Mesenchymal stem cell (in vitro differentiated cells and primary cell): Measurements from ENCODE around the gene EFNA5.

Experiments
- DNase-seq: peaks from one replicate; pipeline ENCODE4 v3.0.0-alpha.2; 2013
- H2AFZ ChIP-seq: one replicate; pipeline ENCODE4 v1.6.1; 2013; ENCODE audit warnings: low read depth, mild to moderate bottlenecking, control low read depth, inconsistent platforms, low read length, moderate library complexity
- H2AK5ac ChIP-seq: 2 replicates; pipeline ENCODE4 v1.6.1; 2013; ENCODE audit warnings: low read length, moderate library complexity, mild to moderate bottlenecking, inconsistent platforms; ENCODE audit not compliant: severe bottlenecking
- H2BK120ac ChIP-seq: one replicate; pipeline ENCODE4 v1.6.1; 2013; ENCODE audit warnings: low read depth, mild to moderate bottlenecking, inconsistent platforms, low read length, moderate library complexity
- H2BK12ac ChIP-seq, 2 experiments: one replicate each; pipeline ENCODE4 v1.6.1; 2013; ENCODE audit warnings: inconsistent platforms in 2 of 2, low read length in 2 of 2, mild to moderate bottlenecking in 2 of 2, moderate library complexity in 2 of 2, control low read depth in 1 of 2
- H2BK15ac ChIP-seq: one replicate; pipeline ENCODE4 v1.6.1; 2013; ENCODE audit warnings: mild to moderate bottlenecking, low read depth, inconsistent platforms; ENCODE audit not compliant: poor library complexity, severe bottlenecking
- H2BK5ac ChIP-seq: 2 replicates; pipeline ENCODE4 v1.6.1; 2013; ENCODE audit warnings: low read depth, mild to moderate bottlenecking, low read length, control low read depth, inconsistent platforms; ENCODE audit not compliant: poor library complexity, severe bottlenecking
- H3K14ac ChIP-seq, 2 experiments: one replicate each; pipeline ENCODE4 v1.6.1; 2013; ENCODE audit warnings: inconsistent platforms in 2 of 2, low read length in 2 of 2, control low read depth in 1 of 2, mild to moderate bottlenecking in 1 of 2, moderate library complexity in 1 of 2
- H3K18ac ChIP-seq, 2 experiments: one replicate each; pipeline ENCODE4 v1.6.1; 2013; ENCODE audit warnings: inconsistent platforms in 2 of 2, low read length in 2 of 2, control low read depth in 1 of 2, low read depth in 1 of 2, mild to moderate bottlenecking in 1 of 2
- H3K23ac ChIP-seq, 2 experiments: one replicate each; pipeline ENCODE4 v1.6.1; 2013; ENCODE audit warnings: inconsistent platforms in 2 of 2, low read length in 2 of 2, mild to moderate bottlenecking in 2 of 2, moderate library complexity in 2 of 2, control low read depth in 1 of 2
- H3K27ac ChIP-seq: 2 replicates; pipeline ENCODE4 v1.5.1; 2013; ENCODE audit warnings: mild to moderate bottlenecking, moderate library complexity, low read length, control low read depth, inconsistent platforms; ENCODE audit not compliant: poor library complexity, severe bottlenecking
- H3K27me3 ChIP-seq, 2 experiments: 2 replicates each; pipeline versions ENCODE4 v1.6.1 to v1.7.0; 2013; ENCODE audit warnings: low read length in 2 of 2, mild to moderate bottlenecking in 2 of 2, moderate library complexity in 2 of 2, control low read depth in 1 of 2, inconsistent platforms in 1 of 2; ENCODE audit not compliant: control insufficient read depth in 1 of 2, insufficient read depth in 1 of 2
- H3K36me3 ChIP-seq, 2 experiments: 2 replicates each; pipeline versions ENCODE4 v1.6.1 to v1.7.0; 2013; ENCODE audit warnings: low read length in 2 of 2, control low read depth in 1 of 2, inconsistent platforms in 1 of 2, low read depth in 1 of 2, mild to moderate bottlenecking in 1 of 2; ENCODE audit not compliant: insufficient read depth in 2 of 2, control insufficient read depth in 1 of 2
- H3K4ac ChIP-seq, 2 experiments: one replicate each; pipeline ENCODE4 v1.6.1; 2013; ENCODE audit warnings: inconsistent platforms in 2 of 2, low read length in 2 of 2, mild to moderate bottlenecking in 2 of 2, moderate library complexity in 2 of 2, control low read depth in 1 of 2, low read depth in 1 of 2
- H3K4me1 ChIP-seq: 2 replicates; pipeline ENCODE4 v1.6.1; 2013; ENCODE audit warnings: low read depth, low read length, control low read depth; ENCODE audit not compliant: control insufficient read depth, insufficient read depth
- H3K4me2 ChIP-seq: 2 replicates; pipeline ENCODE4 v1.6.1; 2013; ENCODE audit warnings: low read length, mild to moderate bottlenecking, inconsistent platforms; ENCODE audit not compliant: poor library complexity, severe bottlenecking
- H3K4me3 ChIP-seq, 2 experiments: 2 replicates each; pipeline versions ENCODE4 v1.5.1 to v1.7.0; 2013; ENCODE audit warnings: low read length in 2 of 2, mild to moderate bottlenecking in 2 of 2, control low read depth in 1 of 2, low read depth in 1 of 2; ENCODE audit not compliant: insufficient read depth in 1 of 2
- H3K79me1 ChIP-seq: replicated peaks from 2 replicates; pipeline ENCODE4 v1.6.1; 2013; ENCODE audit warnings: mild to moderate bottlenecking, control low read depth, low read length, inconsistent platforms; ENCODE audit not compliant: poor library complexity, severe bottlenecking
- H3K9ac ChIP-seq: 2 replicates; pipeline ENCODE4 v1.7.0; 2013; ENCODE audit warnings: mild to moderate bottlenecking, low read length, moderate library complexity
- H3K9me3 ChIP-seq: 2 replicates; pipeline ENCODE4 v1.7.0; 2013; ENCODE audit warnings: mild to moderate bottlenecking, low read length; ENCODE audit not compliant: control insufficient read depth
- H4K8ac ChIP-seq: one replicate; pipeline ENCODE4 v1.6.1; 2013; ENCODE audit warnings: inconsistent platforms, mild to moderate bottlenecking, low read length, moderate library complexity
- H4K91ac ChIP-seq: one replicate; pipeline ENCODE4 v1.6.1; 2013; ENCODE audit warnings: mild to moderate bottlenecking, low read length, inconsistent platforms
- WGBS: methylation state at CpG from one replicate; pipeline ENCODE4 v1.1.7; 2013; ENCODE audit warnings: mixed read lengths; 5-methylcytosine and 5-hydroxymethylcytosine counted together

The EFNA5 gene

GRCh38 chr5:107508097-107508496, 162.6 kb downstream of the EFNA5 start:
- H3K4ac ChIP-seq = no peak overlapping the region
- peaks cover 5% of the 10 kb centered on the region for H3K79me1 ChIP-seq
- no peaks in the 10 kb centered on the region for H3K36me3 ChIP-seq
- no peak overlapping the region for H3K4me3 ChIP-seq
- no peak overlapping the region for H3K9ac ChIP-seq
- 93% methylated on average over 3 of the region's 4 CpGs for WGBS
- peaks cover 11% of the 10 kb centered on the region for H3K4me1 ChIP-seq
- H3K27ac ChIP-seq = no peak overlapping the region
- no peak overlapping the region for H2AFZ ChIP-seq
- no peak overlapping the region for H3K23ac ChIP-seq
- DNase-seq = no peak
- H2BK120ac ChIP-seq = no peak overlapping the region
- H3K4me2 ChIP-seq = no peak overlapping the region
- H4K8ac ChIP-seq = no peak overlapping the region
- no peaks in the 10 kb centered on the region for H3K9me3 ChIP-seq
- H2BK15ac ChIP-seq = no peak overlapping the region
- no peaks in the 10 kb centered on the region for H3K27me3 ChIP-seq
- no peak overlapping the region for H2BK12ac ChIP-seq
- no peak overlapping the region for H2BK5ac ChIP-seq
- no peak overlapping the region for H3K18ac ChIP-seq
- no peak overlapping the region for H4K91ac ChIP-seq
- no peak overlapping the region for H2AK5ac ChIP-seq
- no peak overlapping the region for H3K14ac ChIP-seq

- WGBS = 67% methylated on average over 2 of the region's 3 CpGs
- Histone ChIP-seq H2BK5ac (no peak overlapping the region), H2BK120ac (no peak overlapping the region)
These were observed 164.8 kb downstream of the EFNA5 start for GRCh38 chr5:107505763-107506534.

GRCh38 chr5:107504424-107504823, 166.3 kb downstream of the EFNA5 start:
- Histone ChIP-seq H3K27me3 (no peaks in the 10 kb centered on the region), H2BK12ac (no peak overlapping the region), H3K9me3 (no peaks in the 10 kb centered on the region), H2AK5ac (no peak overlapping the region), H3K36me3 (no peaks in the 10 kb centered on the region), H3K4ac (no peak overlapping the region), H3K79me1 (peaks cover 11% of the 10 kb centered on the region), H3K23ac (no peak overlapping the region), H3K18ac (no peak overlapping the region), H2BK120ac (no peak overlapping the region), H3K4me3 (no peak overlapping the region), H4K91ac (no peak overlapping the region), H2BK15ac (no peak overlapping the region), H2AFZ (no peak overlapping the region), H3K9ac (no peak overlapping the region), H3K14ac (no peak overlapping the region), H3K27ac (no peak overlapping the region), H2BK5ac (no peak overlapping the region), H3K4me1 (peaks cover 10% of the 10 kb centered on the region), H4K8ac (no peak overlapping the region), H3K4me2 (no peak overlapping the region)
- no peak for DNase-seq
- WGBS = no CpG with 5 or more reads among the region's 1 CpG

More at GRCh38 chr5:107505763-107506534, 164.8 kb downstream of the EFNA5 start:
- no peak for DNase-seq
- Histone ChIP-seq H3K79me1 (peaks cover 10% of the 10 kb centered on the region), H3K36me3 (no peaks in the 10 kb centered on the region), H4K91ac (no peak overlapping the region), H3K4ac (no peak overlapping the region), H2AFZ (no peak overlapping the region), H2BK15ac (peak overlapping the region; percentile 78), H3K27me3 (no peaks in the 10 kb centered on the region), H3K4me1 (peaks cover 10% of the 10 kb centered on the region), H2AK5ac (peak overlapping the region; percentile 65), H3K23ac (no peak overlapping the region), H3K4me3 (no peak overlapping the region), H3K9ac (no peak overlapping the region), H3K4me2 (no peak overlapping the region), H3K18ac (no peak overlapping the region), H2BK12ac (no peak overlapping the region), H3K14ac (no peak overlapping the region), H3K9me3 (no peaks in the 10 kb centered on the region), H3K27ac (no peak overlapping the region), H4K8ac (peak overlapping the region; percentile 32)

GRCh38 chr5:107502676-107503060, 168.1 kb downstream of the EFNA5 start:
- H2BK5ac ChIP-seq = no peak overlapping the region
- H3K4me2 ChIP-seq = no peak overlapping the region
- no peaks in the 10 kb centered on the region for H3K36me3 ChIP-seq
- H3K27me3 ChIP-seq = no peaks in the 10 kb centered on the region
- no peak overlapping the region for H2BK15ac ChIP-seq
- peak overlapping the region; percentile 27 for H4K8ac ChIP-seq
- no peaks in the 10 kb centered on the region for H3K9me3 ChIP-seq
- DNase-seq = no peak
- peak overlapping the region; percentile 14 to 66 for H2BK12ac ChIP-seq
- peaks cover 11% of the 10 kb centered on the region for H3K79me1 ChIP-seq
- peak overlapping the region in 1 of 2 experiments; percentile 51 for H3K14ac ChIP-seq
- H2AFZ ChIP-seq = no peak overlapping the region
- peak overlapping the region; percentile 11 for H2AK5ac ChIP-seq
- WGBS = 32% methylated on average over 7 of the region's 7 CpGs
- H3K4me1 ChIP-seq = peaks cover 10% of the 10 kb centered on the region
- H3K9ac ChIP-seq = no peak overlapping the region
- H4K91ac ChIP-seq = no peak overlapping the region
- peak overlapping the region in 1 of 2 experiments; percentile 72 for H3K18ac ChIP-seq
- no peak overlapping the region for H3K4ac ChIP-seq
- no peak overlapping the region for H3K4me3 ChIP-seq
- peak overlapping the region; percentile 21 for H2BK120ac ChIP-seq
- no peak overlapping the region for H3K23ac ChIP-seq
- no peak overlapping the region for H3K27ac ChIP-seq
